Measurements from ENCODE around the gene CORO2B.

DNA sequence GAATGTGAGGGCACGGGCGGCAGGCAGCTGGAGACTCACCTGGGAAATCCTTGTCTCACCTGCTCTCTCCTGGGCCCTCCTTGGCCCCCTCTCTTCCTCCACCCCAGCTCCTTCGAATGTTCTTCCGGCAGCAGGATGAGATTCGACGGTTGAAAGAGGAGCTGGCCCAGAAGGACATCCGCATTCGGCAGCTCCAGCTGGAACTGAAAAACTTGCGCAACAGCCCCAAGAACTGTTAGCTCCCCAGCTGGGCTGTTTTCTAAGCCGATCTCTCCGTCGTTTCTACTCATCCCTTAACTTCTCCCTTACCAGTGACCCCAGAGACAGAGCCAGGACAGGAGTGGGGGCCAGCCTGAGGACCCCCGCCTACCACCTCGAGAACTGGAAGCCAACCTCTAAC is 146.9 kb downstream of the CORO2B start:
- TF ChIP-seq CTCF (IDR thresholded peaks at IDR 0.05; ENCODE audit: borderline replicate concordance, extremely low read depth, low read length, poor library complexity, severe bottlenecking), result no peak
- TF ChIP-seq EZH2 (IDR thresholded peaks at IDR 0.05; ENCODE audit: borderline replicate concordance, low read depth, low read length, severe bottlenecking), result no peak

Measured in DND-41 (cell line).